GM11168 (cell line): Measurements from ENCODE around the gene ATP9A.
"Not testable (repeated sequence)": the region's sequence is repeated elsewhere in the genome, so short reads cannot be mapped to it uniquely, and the experiment has no call there.

ENCODE experiments used
- in situ Hi-C: fragments of 300-500 bp; cut with MboI; formaldehyde crosslinking; loops from one replicate; pipeline ENCODE4 v1.12.0; 2022; ENCODE audit warnings: low sequenced_read_pairs; ENCODE audit not compliant: unreplicated experiment

ATP9A gene

GRCh38 chr20:51767867-51768758, at the start of gene ATP9A:
TSS of gene ATP9A (minus strand) at chr20:51768390. CDS start at chr20:51768369, 21 bp downstream.
- in situ Hi-C loops, result no loop called here

GRCh38 chr20:51816856-51817255, 48.7 kb upstream of the ATP9A start:
- in situ Hi-C loops, result not testable (repeated sequence)

GRCh38 chr20:51815383-51816076, 47.3 kb upstream of the ATP9A start:
- in situ Hi-C loops, result no loop called here

GRCh38 chr20:51812861-51813260, 44.7 kb upstream of the ATP9A start:
- in situ Hi-C loops, result no loop called here

GRCh38 chr20:51811514-51812128, 43.4 kb upstream of the ATP9A start:
- in situ Hi-C loops, result no loop called here

- in situ Hi-C loops, result no loop called here
Measured at GRCh38 chr20:51811042-51811355, 42.8 kb upstream of the ATP9A start.

GRCh38 chr20:51810155-51811041, 42.2 kb upstream of the ATP9A start:
- in situ Hi-C loops, result no loop called here

GRCh38 chr20:51807720-51808250, 39.6 kb upstream of the ATP9A start:
- in situ Hi-C loops, result loop anchor here (10.0 kb wide), 1 partner anchor 477 kb away; no protein-coding TSS in a partner anchor

- in situ Hi-C loops, result loop anchor here (10.0 kb wide), 1 partner anchor 480 kb away; no protein-coding TSS in a partner anchor
Measured at GRCh38 chr20:51804754-51805153, 36.6 kb upstream of the ATP9A start.

GRCh38 chr20:51803148-51803854, 35.1 kb upstream of the ATP9A start:
- in situ Hi-C loops, result loop anchor here (10.0 kb wide), 1 partner anchor 482 kb away; no protein-coding TSS in a partner anchor

- in situ Hi-C loops, result loop anchor here (10.0 kb wide), 1 partner anchor 483 kb away; no protein-coding TSS in a partner anchor
Measured at GRCh38 chr20:51802170-51802751, 34.1 kb upstream of the ATP9A start, which contains the start of gene SALL4. TSS of gene SALL4 (minus strand) at chr20:51802521. CDS start at chr20:51802408, 113 bp downstream.

- in situ Hi-C loops, result loop anchor here (10.0 kb wide), 1 partner anchor 483 kb away; no protein-coding TSS in a partner anchor
Measured at GRCh38 chr20:51801823-51802123, 33.6 kb upstream of the ATP9A start.

- in situ Hi-C loops, result loop anchor here (10.0 kb wide), 1 partner anchor 484 kb away; no protein-coding TSS in a partner anchor
Measured at GRCh38 chr20:51801122-51801822, 33.1 kb upstream of the ATP9A start.

- in situ Hi-C loops, result loop anchor here (10.0 kb wide), 1 partner anchor 484 kb away; no protein-coding TSS in a partner anchor
Measured at GRCh38 chr20:51800872-51801121, 32.6 kb upstream of the ATP9A start.

GRCh38 chr20:51800060-51800871, 32.1 kb upstream of the ATP9A start:
- in situ Hi-C loops, result loop anchor here (10.0 kb wide), 1 partner anchor 485 kb away; no protein-coding TSS in a partner anchor

- in situ Hi-C loops, result no loop called here
Measured at GRCh38 chr20:51799401-51799860, 31.2 kb upstream of the ATP9A start.

GRCh38 chr20:51797357-51798025, 29.3 kb upstream of the ATP9A start:
- in situ Hi-C loops, result no loop called here
